SK-N-MC (cell line): ENCODE data around the gene NAP1L4.

Experiments
- EZH2 ChIP-seq: fragments of 200-600 bp; sonication (generic); IDR thresholded peaks from one replicate; pipeline ENCODE4 v1.6.1; 2017; ENCODE audit warnings: antibody characterized with exemption
- FOXP2 ChIP-seq: optimal IDR thresholded peaks from 2 replicates; pipeline ENCODE3; 2011; ENCODE audit warnings: mild to moderate bottlenecking, moderate library complexity; ENCODE audit not compliant: insufficient read depth; ENCODE audit errors: extremely low read length, control extremely low read depth
- POLR2AphosphoS5 ChIP-seq: IDR thresholded peaks from 2 replicates; pipeline ENCODE4 v1.6.1; 2012; ENCODE audit warnings: mild to moderate bottlenecking, low read depth, low read length, borderline replicate concordance

DNA sequence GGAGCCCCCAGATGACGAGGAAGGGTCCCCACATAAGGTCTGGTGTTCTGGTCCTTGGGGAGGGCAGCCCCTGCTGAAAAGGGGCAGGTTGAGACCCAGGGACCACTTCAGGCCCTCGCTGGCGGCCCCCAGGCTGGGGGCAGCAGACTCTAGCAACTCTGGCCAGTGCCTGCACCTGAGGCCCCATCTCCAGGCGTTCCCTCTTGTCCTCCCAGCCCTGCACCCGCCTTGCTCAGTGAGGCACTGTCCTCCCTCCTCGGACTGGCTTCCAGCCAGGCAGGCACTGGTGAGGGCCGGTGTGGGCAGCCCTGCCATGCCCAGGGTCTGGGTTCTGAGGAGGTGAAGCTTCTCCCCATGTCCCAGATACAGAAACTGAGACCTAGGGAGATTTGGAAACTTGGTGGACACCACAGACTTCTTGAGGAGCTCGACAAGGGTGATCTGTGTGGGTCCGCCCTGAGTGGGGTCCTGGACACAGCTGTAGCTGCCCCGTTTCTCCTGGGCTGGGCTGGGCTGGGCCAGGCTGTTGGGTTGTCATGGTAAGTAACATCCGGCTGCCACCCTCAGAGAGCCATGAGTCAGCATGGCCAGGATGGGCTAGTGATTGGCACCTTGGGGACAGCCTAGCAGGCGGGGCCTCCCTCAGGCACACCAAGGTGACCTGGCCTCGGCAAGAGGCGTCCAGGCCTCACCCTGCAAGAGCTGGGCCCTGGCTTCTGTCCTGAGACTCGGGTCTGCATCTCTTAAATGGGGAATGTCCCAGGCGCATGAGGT is 51.8 kb downstream of the NAP1L4 start:
- TF ChIP-seq POLR2AphosphoS5 (no peak; the same call in 1 of the 2 replicates), EZH2 (no peak), FOXP2 (no peak)
